Nephron progenitor cell (in vitro differentiated cells): ENCODE measurements around the gene HOXA9.

ENCODE experiments used
- DNase-seq: peaks from one replicate; pipeline ENCODE4 v3.0.0; 2021
- H3K27ac Mint-ChIP-seq: 2 replicates; pipeline ENCODE4 v1.8.0; 2021; ENCODE audit warnings: mild to moderate bottlenecking, moderate library complexity, mixed read lengths
- H3K27me3 Mint-ChIP-seq: 2 replicates; pipeline ENCODE4 v1.8.0; 2021; ENCODE audit warnings: mild to moderate bottlenecking, low read depth, mixed read lengths; ENCODE audit not compliant: poor library complexity
- H3K36me3 Mint-ChIP-seq: 2 replicates; pipeline ENCODE4 v1.8.0; 2021; ENCODE audit warnings: low read depth, mixed read lengths
- H3K4me1 Mint-ChIP-seq: 2 replicates; pipeline ENCODE4 v1.8.0; 2021; ENCODE audit warnings: mixed read lengths
- H3K4me3 Mint-ChIP-seq: 2 replicates; pipeline ENCODE4 v1.8.0; 2021; ENCODE audit warnings: mild to moderate bottlenecking, moderate library complexity, mixed read lengths
- H3K9me3 Mint-ChIP-seq: 2 replicates; pipeline ENCODE4 v1.8.0; 2021; ENCODE audit warnings: mild to moderate bottlenecking, moderate library complexity, mixed read lengths
- TF ChIP-seq, protein P1 (sequence below): fragments of 200-600 bp; sonication (generic); IDR thresholded peaks from 2 replicates; pipeline ENCODE4 v1.5.0; 2021; ENCODE audit warnings: antibody characterized with exemption

Gene HOXA9

GRCh38 chr7:27165089-27165995, at the start of gene HOXA9:
Gene HOXA9, minus strand, starts transcription at chr7:27165537. Its CDS starts 80 bp downstream, at chr7:27165457.
- Mint-ChIP-seq H3K27me3 (peaks cover 12% of the 10 kb centered on the region), H3K36me3 (peaks cover 64% of the 10 kb centered on the region), H3K27ac (peak within 1 kb of the TSS; percentile 99), H3K9me3 (no peaks in the 10 kb centered on the region), H3K4me3 (peak within 1 kb of the TSS; percentile 97), H3K4me1 (peaks cover 21% of the 10 kb centered on the region)
- peak; percentile 73 for DNase-seq
- TF ChIP-seq, protein P1, sequence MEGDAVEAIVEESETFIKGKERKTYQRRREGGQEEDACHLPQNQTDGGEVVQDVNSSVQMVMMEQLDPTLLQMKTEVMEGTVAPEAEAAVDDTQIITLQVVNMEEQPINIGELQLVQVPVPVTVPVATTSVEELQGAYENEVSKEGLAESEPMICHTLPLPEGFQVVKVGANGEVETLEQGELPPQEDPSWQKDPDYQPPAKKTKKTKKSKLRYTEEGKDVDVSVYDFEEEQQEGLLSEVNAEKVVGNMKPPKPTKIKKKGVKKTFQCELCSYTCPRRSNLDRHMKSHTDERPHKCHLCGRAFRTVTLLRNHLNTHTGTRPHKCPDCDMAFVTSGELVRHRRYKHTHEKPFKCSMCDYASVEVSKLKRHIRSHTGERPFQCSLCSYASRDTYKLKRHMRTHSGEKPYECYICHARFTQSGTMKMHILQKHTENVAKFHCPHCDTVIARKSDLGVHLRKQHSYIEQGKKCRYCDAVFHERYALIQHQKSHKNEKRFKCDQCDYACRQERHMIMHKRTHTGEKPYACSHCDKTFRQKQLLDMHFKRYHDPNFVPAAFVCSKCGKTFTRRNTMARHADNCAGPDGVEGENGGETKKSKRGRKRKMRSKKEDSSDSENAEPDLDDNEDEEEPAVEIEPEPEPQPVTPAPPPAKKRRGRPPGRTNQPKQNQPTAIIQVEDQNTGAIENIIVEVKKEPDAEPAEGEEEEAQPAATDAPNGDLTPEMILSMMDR: no peak

GRCh38 chr7:27214239-27214950, 49.1 kb upstream of the HOXA9 start:
- DNase-seq: no peak
- no peak overlapping the region for H3K4me3 Mint-ChIP-seq
- H3K4me1 Mint-ChIP-seq: peaks cover 6% of the 10 kb centered on the region
- no peak overlapping the region for H3K27ac Mint-ChIP-seq
- H3K9me3 Mint-ChIP-seq: no peaks in the 10 kb centered on the region
- no peaks in the 10 kb centered on the region for H3K36me3 Mint-ChIP-seq
- TF ChIP-seq, protein P1: no peak
- peaks cover 100% of the 10 kb centered on the region for H3K27me3 Mint-ChIP-seq

DNA sequence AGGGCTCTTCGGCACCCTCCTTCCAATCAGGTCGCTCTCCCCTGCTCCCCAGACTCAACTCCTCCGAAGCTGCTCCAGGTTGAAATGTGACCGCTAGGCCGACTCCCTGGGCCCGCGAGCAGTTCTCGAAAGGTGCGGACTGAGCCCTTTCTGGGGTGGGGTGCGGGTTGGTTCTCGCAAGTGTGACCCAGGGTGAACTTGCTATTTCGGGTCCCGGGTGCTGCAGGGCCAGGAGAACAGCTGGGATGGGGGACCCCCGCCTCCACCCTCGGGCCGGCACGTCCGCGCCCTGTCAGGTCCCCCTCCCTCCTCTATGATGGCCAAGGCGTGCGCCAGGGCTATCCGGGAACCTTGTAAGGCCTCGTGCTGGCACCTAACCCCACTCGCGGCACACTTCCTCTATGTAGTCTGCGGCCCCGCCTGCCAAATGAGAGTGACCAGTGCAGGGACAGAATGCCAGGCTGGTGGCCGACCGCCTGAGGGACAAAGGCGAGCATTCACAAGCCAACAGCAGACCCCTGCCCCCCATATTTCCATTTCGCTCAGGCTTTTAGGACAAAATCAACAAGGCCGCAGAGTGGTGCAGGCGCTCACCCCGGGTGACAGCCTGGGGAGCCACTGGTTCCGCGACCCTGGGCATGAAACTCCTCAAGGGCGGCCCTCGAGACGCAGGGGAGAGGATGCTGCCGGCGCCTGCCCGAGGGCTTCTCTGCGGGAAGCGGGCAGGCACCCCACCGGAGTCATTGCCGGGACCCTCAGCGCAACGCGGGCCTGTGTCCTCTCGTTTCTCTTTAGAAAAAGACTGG, 48.3 kb upstream of the HOXA9 start:
- Mint-ChIP-seq H3K27ac (no peak overlapping the region), H3K36me3 (no peaks in the 10 kb centered on the region), H3K9me3 (no peaks in the 10 kb centered on the region), H3K27me3 (peaks cover 100% of the 10 kb centered on the region), H3K4me1 (peaks cover 6% of the 10 kb centered on the region), H3K4me3 (no peak overlapping the region)
- TF ChIP-seq, protein P1: no peak
- no peak for DNase-seq

DNA sequence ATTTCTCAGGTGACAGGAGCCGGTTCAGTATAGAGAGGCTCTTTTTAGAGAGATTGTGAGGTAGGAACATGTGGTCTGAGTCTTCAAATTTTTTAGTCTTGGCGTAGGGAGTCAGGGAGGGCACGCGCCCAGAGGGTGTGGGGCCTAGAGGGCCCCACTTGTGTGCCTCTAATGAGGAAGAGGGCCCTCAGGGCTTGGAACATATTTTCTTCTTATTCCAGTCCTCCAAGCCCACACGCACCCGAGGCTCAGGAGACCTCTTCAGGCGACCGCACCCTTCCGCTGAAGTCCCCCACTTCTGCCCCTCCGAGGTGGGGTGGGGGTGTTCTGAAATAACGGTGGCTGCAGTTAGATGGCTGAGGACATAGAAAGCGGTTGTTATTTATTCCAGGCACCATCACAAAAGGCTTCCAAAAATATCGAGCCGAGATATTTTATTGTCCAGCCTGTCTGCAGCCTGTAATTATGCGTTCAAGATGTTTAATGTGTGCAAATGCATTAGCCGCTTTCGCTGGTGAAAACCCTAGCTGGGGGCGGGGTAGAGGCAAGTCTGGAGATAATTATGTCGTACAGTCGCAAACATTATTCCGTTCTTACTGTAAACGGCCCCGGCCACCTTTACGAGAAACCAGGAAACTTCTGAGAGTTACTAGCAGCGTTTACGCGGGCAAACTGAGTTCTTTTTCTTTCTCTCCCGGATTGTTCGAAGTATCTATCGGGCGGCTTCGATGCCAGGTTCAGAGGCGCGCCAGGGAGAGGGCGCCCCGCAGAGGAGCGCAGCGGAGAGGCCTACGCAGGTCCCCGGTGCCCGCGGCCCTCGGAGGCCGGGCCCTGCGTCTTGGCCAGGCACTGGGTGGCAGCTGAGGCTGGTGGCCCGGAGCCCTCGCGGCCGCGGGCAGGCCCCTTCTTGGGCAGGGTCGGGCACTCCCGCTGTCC, 47.4 kb upstream of the HOXA9 start:
- Mint-ChIP-seq H3K4me1 (peaks cover 7% of the 10 kb centered on the region), H3K4me3 (no peak overlapping the region), H3K36me3 (no peaks in the 10 kb centered on the region), H3K9me3 (no peaks in the 10 kb centered on the region), H3K27ac (no peak overlapping the region), H3K27me3 (peaks cover 100% of the 10 kb centered on the region)
- TF ChIP-seq, protein P1: no peak
- DNase-seq: no peak

GRCh38 chr7:27211764-27212204, 46.4 kb upstream of the HOXA9 start:
- no peaks in the 10 kb centered on the region for H3K9me3 Mint-ChIP-seq
- no peak overlapping the region for H3K27ac Mint-ChIP-seq
- H3K4me3 Mint-ChIP-seq: no peak overlapping the region
- TF ChIP-seq, protein P1: no peak
- peaks cover 100% of the 10 kb centered on the region for H3K27me3 Mint-ChIP-seq
- no peaks in the 10 kb centered on the region for H3K36me3 Mint-ChIP-seq
- peaks cover 11% of the 10 kb centered on the region for H3K4me1 Mint-ChIP-seq
- no peak for DNase-seq
